Neural cell (in vitro differentiated cells): Measurements from ENCODE around the gene RAP1GAP2.
"Not testable (repeated sequence)": the region's sequence is repeated elsewhere in the genome, so short reads cannot be mapped to it uniquely, and the experiment has no call there.

ENCODE experiments used
- CTCF ChIP-seq: fragments of 450-650 bp; IDR thresholded peaks from 2 replicates; pipeline ENCODE4 v1.5.1; 2014; ENCODE audit warnings: antibody characterized with exemption, mild to moderate bottlenecking, moderate library complexity; ENCODE audit not compliant: poor library complexity, severe bottlenecking
- EP300 ChIP-seq: fragments of 450-650 bp; conservative IDR thresholded peaks from 2 replicates; pipeline ENCODE4 v1.6.1; 2014; ENCODE audit warnings: antibody characterized with exemption, mild to moderate bottlenecking, moderate library complexity; ENCODE audit not compliant: poor library complexity, severe bottlenecking
- EZH2 ChIP-seq: fragments of 200-600, 300-800 bp; shearing (Covaris generic), sonication (generic); IDR thresholded peaks from 2 replicates; pipeline ENCODE4 v1.6.1; 2014; ENCODE audit warnings: antibody characterized with exemption, low read length, borderline replicate concordance, mild to moderate bottlenecking; ENCODE audit not compliant: insufficient read depth, poor library complexity, severe bottlenecking
- RAD21 ChIP-seq: fragments of 450-650 bp; conservative IDR thresholded peaks from 2 replicates; pipeline ENCODE4 v1.6.1; 2014; ENCODE audit warnings: antibody characterized with exemption, mild to moderate bottlenecking, moderate library complexity
- TAF1 ChIP-seq: IDR thresholded peaks from 2 replicates; pipeline ENCODE4 v1.6.1; 2012; ENCODE audit warnings: low read depth

GRCh38 chr17:2890778-2891177 lies 94.5 kb downstream of the RAP1GAP2 start:
- TF ChIP-seq EP300, CTCF, TAF1, EZH2, RAD21: not testable (repeated sequence)
